Effector memory CD4-positive, alpha-beta T cell (primary cell): ENCODE measurements around the gene PDE3B.
A peak's percentile ranks its signal among the peaks of the same experiment; 100 is the strongest.
"Not testable (repeated sequence)": the region's sequence is repeated elsewhere in the genome, so short reads cannot be mapped to it uniquely, and the experiment has no call there.

Source experiments
- DNase-seq, 3 donors: peaks; one replicate each; pipeline ENCODE4 v3.0.0-alpha.2; 2020
- H3K27ac ChIP-seq: 2 replicates; pipeline ENCODE4 v1.7.0; 2013; ENCODE audit warnings: mild to moderate bottlenecking, low read length, moderate library complexity; ENCODE audit not compliant: insufficient read depth, poor library complexity, severe bottlenecking
- H3K27me3 ChIP-seq: replicated peaks from 2 replicates; pipeline ENCODE4 v1.7.0; 2013; ENCODE audit warnings: mild to moderate bottlenecking, low read length; ENCODE audit not compliant: insufficient read depth, control insufficient read depth, poor library complexity, severe bottlenecking
- H3K36me3 ChIP-seq: 2 replicates; pipeline ENCODE4 v1.7.0; 2013; ENCODE audit warnings: mild to moderate bottlenecking, low read length, moderate library complexity; ENCODE audit not compliant: control insufficient read depth, insufficient read depth
- H3K4me1 ChIP-seq: 2 replicates; pipeline ENCODE4 v1.7.0; 2013; ENCODE audit warnings: low read length, mild to moderate bottlenecking; ENCODE audit not compliant: control insufficient read depth, insufficient read depth, poor library complexity, severe bottlenecking
- H3K4me3 ChIP-seq: 2 replicates; pipeline ENCODE4 v1.7.0; 2013; ENCODE audit warnings: low read length, low read depth, mild to moderate bottlenecking; ENCODE audit not compliant: insufficient read depth, poor library complexity, severe bottlenecking
- H3K9me3 ChIP-seq: 2 replicates; pipeline ENCODE4 v1.7.0; 2013; ENCODE audit warnings: mild to moderate bottlenecking, low read length, moderate library complexity; ENCODE audit not compliant: control insufficient read depth

PDE3B gene

GRCh38 chr11:14619603-14620531 lies 23.7 kb upstream of the PDE3B start:
- H3K36me3 ChIP-seq: no peaks in the 10 kb centered on the region
- H3K4me3 ChIP-seq: no peak overlapping the region
- DNase-seq: no peak
- H3K4me1 ChIP-seq: no peaks in the 10 kb centered on the region
- H3K9me3 ChIP-seq: no peaks in the 10 kb centered on the region
- H3K27ac ChIP-seq: no peak overlapping the region
- H3K27me3 ChIP-seq: no peaks in the 10 kb centered on the region

GRCh38 chr11:14622223-14622954 lies 21.2 kb upstream of the PDE3B start:
- no peak overlapping the region for H3K4me3 ChIP-seq
- no peak for DNase-seq

DNA sequence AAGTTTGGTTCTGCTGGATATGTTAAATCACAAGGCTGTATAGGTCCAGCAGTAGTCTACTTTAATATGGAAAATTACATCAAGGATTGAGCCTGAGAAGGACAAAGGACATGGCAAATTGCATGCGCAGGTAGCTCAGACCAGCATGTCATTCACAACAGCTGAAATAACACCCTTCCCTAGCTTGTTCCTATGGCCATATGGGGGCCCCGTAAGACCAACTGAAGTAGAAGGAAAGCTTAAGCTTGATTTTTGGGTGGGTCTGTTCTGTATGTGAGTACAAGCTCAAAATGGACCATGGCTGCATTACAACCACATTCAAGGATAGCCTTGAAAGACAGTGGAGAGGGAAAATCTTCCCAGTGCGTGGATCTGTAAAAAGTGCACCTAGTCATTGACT lies 20.6 kb upstream of the PDE3B start:
- H3K9me3 ChIP-seq: no peaks in the 10 kb centered on the region
- H3K36me3 ChIP-seq: no peaks in the 10 kb centered on the region
- no peak overlapping the region for H3K27ac ChIP-seq
- no peak overlapping the region for H3K4me3 ChIP-seq
- peaks cover 11% of the 10 kb centered on the region for H3K4me1 ChIP-seq
- DNase-seq: no peak
- no peaks in the 10 kb centered on the region for H3K27me3 ChIP-seq

More at GRCh38 chr11:14622223-14622954, 21.2 kb upstream of the PDE3B start:
- H3K4me1 ChIP-seq: peaks cover 11% of the 10 kb centered on the region
- no peaks in the 10 kb centered on the region for H3K9me3 ChIP-seq
- no peak overlapping the region for H3K27ac ChIP-seq
- no peaks in the 10 kb centered on the region for H3K27me3 ChIP-seq
- H3K36me3 ChIP-seq: no peaks in the 10 kb centered on the region

DNA sequence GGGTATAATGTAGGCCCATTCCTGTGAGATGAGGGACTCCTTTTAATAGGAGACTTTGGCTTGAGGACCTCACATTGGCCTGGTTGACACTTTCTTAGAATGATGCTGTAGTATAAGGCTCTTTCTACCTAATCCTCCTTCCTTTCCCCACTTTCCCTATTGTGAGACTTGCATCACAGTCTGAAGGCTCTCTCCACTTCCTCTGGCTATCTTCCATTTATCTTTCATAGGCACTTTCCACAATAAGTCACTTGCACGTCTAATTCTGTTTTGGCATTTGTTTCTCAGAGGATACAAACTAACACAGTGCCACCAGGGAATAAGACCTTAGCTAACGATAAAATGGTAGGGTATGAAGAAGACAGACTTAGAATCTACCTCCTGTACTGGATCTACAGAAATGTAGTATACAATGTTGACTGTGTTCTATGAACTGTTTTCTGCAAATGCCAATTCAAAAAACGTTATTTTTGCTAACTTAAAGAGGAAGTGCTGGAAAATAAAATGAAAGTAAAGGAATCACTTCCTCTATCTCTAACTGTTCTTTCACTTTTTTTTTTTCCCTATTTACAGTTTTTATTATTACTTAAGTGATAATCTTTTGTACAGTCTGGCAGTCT lies 17.9 kb upstream of the PDE3B start:
- Histone ChIP-seq H3K36me3 (no peaks in the 10 kb centered on the region), H3K27me3 (no peaks in the 10 kb centered on the region), H3K9me3 (no peaks in the 10 kb centered on the region), H3K4me1 (peaks cover 11% of the 10 kb centered on the region), H3K27ac (no peak overlapping the region), H3K4me3 (no peak overlapping the region)
- DNase-seq: no peak

- Histone ChIP-seq H3K4me1 (peaks cover 11% of the 10 kb centered on the region), H3K9me3 (no peaks in the 10 kb centered on the region), H3K4me3 (no peak overlapping the region), H3K27ac (no peak overlapping the region), H3K27me3 (no peaks in the 10 kb centered on the region), H3K36me3 (no peaks in the 10 kb centered on the region)
- DNase-seq: no peak
Measured at GRCh38 chr11:14626650-14627049, 17.0 kb upstream of the PDE3B start.

GRCh38 chr11:14633506-14634224 lies 9.9 kb upstream of the PDE3B start:
- H3K9me3 ChIP-seq, H3K4me3 ChIP-seq, H3K36me3 ChIP-seq, H3K27ac ChIP-seq, H3K27me3 ChIP-seq: not testable (repeated sequence)
- peaks cover 23% of the 10 kb centered on the region for H3K4me1 ChIP-seq
- peak in 2 of 3 donors; percentile 16 to 39 for DNase-seq

- Histone ChIP-seq H3K36me3 (no peaks in the 10 kb centered on the region), H3K27ac (no peak overlapping the region), H3K4me3 (no peak overlapping the region), H3K9me3 (no peaks in the 10 kb centered on the region), H3K27me3 (no peaks in the 10 kb centered on the region), H3K4me1 (peaks cover 23% of the 10 kb centered on the region)
- DNase-seq: no peak
Measured at GRCh38 chr11:14634813-14635212, 8.8 kb upstream of the PDE3B start.

- Histone ChIP-seq H3K36me3 (no peaks in the 10 kb centered on the region), H3K27me3 (no peaks in the 10 kb centered on the region), H3K4me1 (peaks cover 23% of the 10 kb centered on the region), H3K9me3 (no peaks in the 10 kb centered on the region), H3K4me3 (no peak overlapping the region), H3K27ac (no peak overlapping the region)
- DNase-seq: no peak
Measured at GRCh38 chr11:14635546-14635945, 8.1 kb upstream of the PDE3B start.

DNA sequence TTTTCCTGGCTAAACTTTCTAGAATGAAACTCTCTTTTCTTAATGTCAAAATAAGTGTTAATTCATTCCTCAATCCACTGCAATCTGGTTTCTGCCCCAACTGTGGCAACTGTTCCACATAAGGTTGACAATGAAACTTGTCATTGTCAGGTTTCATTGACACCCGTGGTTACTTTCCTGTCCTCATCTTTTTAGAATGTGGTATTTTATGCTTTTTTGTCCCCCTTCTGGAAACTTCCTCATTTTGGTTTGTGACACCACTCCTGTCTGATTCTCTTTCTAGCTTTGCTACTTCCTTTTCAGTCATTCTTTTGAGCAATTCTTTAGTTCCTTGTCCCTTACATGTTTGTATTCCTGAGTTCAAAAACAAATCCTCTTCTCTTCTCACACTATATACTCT lies 7.5 kb upstream of the PDE3B start:
- no peaks in the 10 kb centered on the region for H3K27me3 ChIP-seq
- no peak for DNase-seq
- no peak overlapping the region for H3K27ac ChIP-seq
- no peak overlapping the region for H3K4me3 ChIP-seq
- peaks cover 23% of the 10 kb centered on the region for H3K4me1 ChIP-seq
- H3K9me3 ChIP-seq: no peaks in the 10 kb centered on the region
- no peaks in the 10 kb centered on the region for H3K36me3 ChIP-seq
